ENCODE results near the gene RIPOR2. TPM values are rescaled to one million over a fixed set of nuclear protein-coding genes. Genes with fewer than 3 reads are reported as not detected.

The RIPOR2 gene
- total and polyA plus RNA-seq, 10 of the 15 experiments (the other 5 are each of a cell fraction or from before 2014, with no cell fraction given) = 22.2 to 48.2 (median 34.7) TPM

GRCh38 chr6:24774696-24775519 lies 160.9 kb downstream of the RIPOR2 start, which contains the start of gene GMNN (continued):
- peak; percentile 91 for TF ChIP-seq TAF1 (IDR thresholded peaks at IDR 0.05; ENCODE audit: borderline replicate concordance, low read depth, low read length)
- TF ChIP-seq EZH2 (IDR thresholded peaks at IDR 0.05; ENCODE audit: borderline replicate concordance, control insufficient read depth, low read depth, low read length) = no peak
- TF ChIP-seq IKZF2 (IDR thresholded peaks at IDR 0.05) = 0 out of 4 replicates have a peak, but pooled peaks of 1 of the 2 experiments have one; percentile 12
- TF ChIP-seq SPI1 (IDR thresholded peaks at IDR 0.05; ENCODE audit: borderline replicate concordance, insufficient read depth, low read depth, low read length) = 0 out of 2 replicates have a peak, but pooled peaks have one; percentile 10
- TF ChIP-seq MAX (IDR thresholded peaks at IDR 0.05; ENCODE audit: low read depth, low read length) = 0 out of 2 replicates have a peak, but pooled peaks have one; percentile 14
- TF ChIP-seq TCF3 (IDR thresholded peaks at IDR 0.05; ENCODE audit: borderline replicate concordance, insufficient read depth, low read depth, low read length) = 0 out of 2 replicates have a peak, but pooled peaks have one; percentile 6
- TF ChIP-seq ZNF687 (IDR thresholded peaks at IDR 0.05) = peak; percentile 71
- no peak for TF ChIP-seq NFIC (IDR thresholded peaks at IDR 0.05; ENCODE audit: low read depth, low read length)
- TF ChIP-seq ZNF24 (IDR thresholded peaks at IDR 0.05) = no peak
- peak; percentile 12 for TF ChIP-seq E4F1 (IDR thresholded peaks at IDR 0.05; ENCODE audit: borderline replicate concordance, partially characterized antibody)
- TF ChIP-seq KAT2A (conservative IDR thresholded peaks at IDR 0.05; ENCODE audit: control insufficient read depth, low read depth, low read length) = no peak
- peak; percentile 96 for TF ChIP-seq POLR2A (IDR thresholded peaks at IDR 0.05; ENCODE audit: low read depth, low read length)
- TF ChIP-seq FOXK2 (IDR thresholded peaks at IDR 0.05) = no peak
- no peak for TF ChIP-seq MYB (IDR thresholded peaks at IDR 0.05; ENCODE audit: borderline replicate concordance, low read depth, low read length)
- peak; percentile 31; the same call in 1 of the 2 replicates for TF ChIP-seq TCF12 (IDR thresholded peaks at IDR 0.05; ENCODE audit: low read depth, low read length)
- TF ChIP-seq TARDBP (IDR thresholded peaks at IDR 0.05; ENCODE audit: borderline replicate concordance) = no peak; the same call in 1 of the 2 replicates
- peak; percentile 97 for TF ChIP-seq POLR2AphosphoS5 (IDR thresholded peaks at IDR 0.05; ENCODE audit: low read length)
- no peak for TF ChIP-seq BMI1 (IDR thresholded peaks at IDR 0.05; ENCODE audit: borderline replicate concordance)
- no peak for TF ChIP-seq PAX8 (IDR thresholded peaks at IDR 0.05)
- 0 out of 2 replicates have a peak, but pooled peaks have one; percentile 2 for TF ChIP-seq YY1 (IDR thresholded peaks at IDR 0.05; ENCODE audit: low read depth, low read length)
- TF ChIP-seq CBFB (IDR thresholded peaks at IDR 0.05; ENCODE audit: low read depth) = peak; percentile 71; the same call in 1 of the 2 replicates
- TF ChIP-seq IRF4 (IDR thresholded peaks at IDR 0.05; ENCODE audit: low read depth, low read length) = peak; percentile 37; the same call in 1 of the 2 replicates
- no peak for TF ChIP-seq SRF (IDR thresholded peaks at IDR 0.05; ENCODE audit: low read depth in 2 of 2, low read length in 2 of 2)
